Kidney epithelial cell (primary cell): ENCODE results near the gene KRTAP10-4. TPM values are rescaled to one million over a fixed set of nuclear protein-coding genes. Genes with fewer than 3 reads are reported as not detected.
"Not testable (repeated sequence)": the region's sequence is repeated elsewhere in the genome, so short reads cannot be mapped to it uniquely, and the experiment has no call there.

Experiments
- DNase-seq: peaks from one replicate; pipeline ENCODE4 v3.0.0-alpha.2; 2010; ENCODE audit warnings: low read depth
- H3K27me3 ChIP-seq: 2 replicates; pipeline ENCODE4 v1.6.0; 2011; ENCODE audit warnings: low read length; ENCODE audit not compliant: control insufficient read depth, insufficient read depth
- H3K36me3 ChIP-seq: 2 replicates; pipeline ENCODE4 v1.5.1; 2011; ENCODE audit warnings: low read length; ENCODE audit not compliant: control insufficient read depth, insufficient read depth
- H3K4me3 ChIP-seq: 2 replicates; pipeline ENCODE4 v1.5.1; 2011; ENCODE audit warnings: low read depth, mild to moderate bottlenecking, control low read depth, low read length
- total RNA-seq: library from RNA; depleted of rRNA; stranded (reverse); fragments of >200 nt; gene quantifications from 2 replicates; pipeline ENCODE4 v1.2.3, GENCODE V29; 2015
- TF ChIP-seq, protein P1 (sequence below): IDR thresholded peaks from 2 replicates; pipeline ENCODE4 v1.5.1; 2011; ENCODE audit warnings: mild to moderate bottlenecking, moderate library complexity, low read length, control low read depth, inconsistent platforms; ENCODE audit not compliant: insufficient read depth, poor library complexity, severe bottlenecking

The KRTAP10-4 gene
- total RNA-seq, 1 donor from 2014 or later: not detected

DNA sequence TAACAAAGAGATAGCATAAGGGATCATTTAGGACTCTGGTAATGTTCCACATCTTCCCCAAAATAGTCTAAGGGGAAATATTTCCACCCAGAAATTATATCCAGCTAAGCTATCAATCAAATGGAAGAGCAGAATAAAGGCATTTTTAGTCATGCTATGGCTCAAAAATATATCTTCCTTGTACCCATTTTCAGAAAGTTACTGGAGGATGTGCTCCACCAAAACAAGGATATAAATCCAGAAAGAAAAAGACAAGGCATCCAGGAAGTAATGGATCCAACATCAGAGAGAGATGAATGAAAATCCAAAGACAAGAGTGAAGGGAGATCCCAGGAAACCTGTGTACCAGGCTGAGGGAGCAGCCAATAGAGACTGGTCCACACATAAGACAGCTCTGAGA, 35.7 kb downstream of the KRTAP10-4 start:
- TF ChIP-seq, protein P1, sequence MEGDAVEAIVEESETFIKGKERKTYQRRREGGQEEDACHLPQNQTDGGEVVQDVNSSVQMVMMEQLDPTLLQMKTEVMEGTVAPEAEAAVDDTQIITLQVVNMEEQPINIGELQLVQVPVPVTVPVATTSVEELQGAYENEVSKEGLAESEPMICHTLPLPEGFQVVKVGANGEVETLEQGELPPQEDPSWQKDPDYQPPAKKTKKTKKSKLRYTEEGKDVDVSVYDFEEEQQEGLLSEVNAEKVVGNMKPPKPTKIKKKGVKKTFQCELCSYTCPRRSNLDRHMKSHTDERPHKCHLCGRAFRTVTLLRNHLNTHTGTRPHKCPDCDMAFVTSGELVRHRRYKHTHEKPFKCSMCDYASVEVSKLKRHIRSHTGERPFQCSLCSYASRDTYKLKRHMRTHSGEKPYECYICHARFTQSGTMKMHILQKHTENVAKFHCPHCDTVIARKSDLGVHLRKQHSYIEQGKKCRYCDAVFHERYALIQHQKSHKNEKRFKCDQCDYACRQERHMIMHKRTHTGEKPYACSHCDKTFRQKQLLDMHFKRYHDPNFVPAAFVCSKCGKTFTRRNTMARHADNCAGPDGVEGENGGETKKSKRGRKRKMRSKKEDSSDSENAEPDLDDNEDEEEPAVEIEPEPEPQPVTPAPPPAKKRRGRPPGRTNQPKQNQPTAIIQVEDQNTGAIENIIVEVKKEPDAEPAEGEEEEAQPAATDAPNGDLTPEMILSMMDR: no peak
- no peaks in the 10 kb centered on the region for H3K36me3 ChIP-seq
- no peak for DNase-seq
- H3K27me3 ChIP-seq: no peaks in the 10 kb centered on the region
- no peak overlapping the region for H3K4me3 ChIP-seq

DNA sequence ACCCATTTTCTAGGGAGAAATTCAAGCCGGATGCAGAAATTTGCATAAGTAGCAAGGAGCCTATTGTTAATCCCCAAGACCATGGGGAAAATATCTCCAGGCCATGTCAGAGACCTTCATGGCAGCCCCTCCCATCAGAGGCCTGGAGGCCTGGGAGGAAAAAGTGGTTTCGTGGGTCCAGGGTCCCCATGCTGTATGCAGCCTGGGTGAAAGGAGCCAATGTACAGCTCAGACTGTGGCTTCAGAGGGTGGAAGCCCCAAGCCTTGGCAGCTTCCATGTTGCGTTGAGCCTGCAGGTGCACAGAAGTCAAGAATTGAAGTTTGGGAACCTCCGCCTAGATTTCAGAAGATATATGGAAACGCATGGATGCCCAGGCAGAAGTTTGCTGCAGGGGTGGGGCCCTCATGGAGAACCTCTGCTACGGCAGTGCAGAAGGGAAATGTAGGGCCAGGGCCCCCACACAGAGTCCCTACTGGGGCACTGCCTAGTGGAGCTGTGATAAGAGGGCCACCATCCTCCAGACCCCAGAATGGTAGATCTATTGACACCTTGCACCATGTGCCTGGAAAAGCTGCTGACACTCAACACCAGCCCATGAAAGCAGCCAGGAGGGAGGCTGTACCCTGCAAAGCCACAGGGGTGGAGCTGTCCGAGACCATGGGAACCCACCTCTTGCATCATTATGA, 36.8 kb downstream of the KRTAP10-4 start:
- not testable (repeated sequence) for DNase-seq, H3K27me3 ChIP-seq, H3K4me3 ChIP-seq

DNA sequence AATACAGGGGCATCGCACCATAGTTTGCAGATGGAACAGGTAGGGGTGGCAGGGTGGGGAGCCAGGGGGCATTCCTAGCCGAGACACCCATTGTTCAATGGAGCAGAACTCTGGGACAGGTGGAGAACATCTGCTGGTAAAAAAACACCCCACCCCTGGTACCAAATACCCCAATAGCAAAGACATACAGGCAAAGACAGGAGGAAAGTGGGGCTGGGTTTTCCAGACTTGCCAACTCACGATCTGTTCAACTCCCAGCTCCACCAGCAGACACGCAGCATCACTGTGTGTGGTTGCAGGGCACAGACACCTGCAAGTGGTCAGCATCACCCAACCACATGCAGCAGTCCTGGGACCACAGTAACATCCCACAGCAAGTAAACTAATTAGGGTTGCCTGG, 38.0 kb downstream of the KRTAP10-4 start:
- TF ChIP-seq, protein P1: no peak
- H3K4me3 ChIP-seq: no peak overlapping the region

More for the DNA sequence above, 36.8 kb downstream of the KRTAP10-4 start:
- H3K36me3 ChIP-seq: not testable (repeated sequence)

DNA sequence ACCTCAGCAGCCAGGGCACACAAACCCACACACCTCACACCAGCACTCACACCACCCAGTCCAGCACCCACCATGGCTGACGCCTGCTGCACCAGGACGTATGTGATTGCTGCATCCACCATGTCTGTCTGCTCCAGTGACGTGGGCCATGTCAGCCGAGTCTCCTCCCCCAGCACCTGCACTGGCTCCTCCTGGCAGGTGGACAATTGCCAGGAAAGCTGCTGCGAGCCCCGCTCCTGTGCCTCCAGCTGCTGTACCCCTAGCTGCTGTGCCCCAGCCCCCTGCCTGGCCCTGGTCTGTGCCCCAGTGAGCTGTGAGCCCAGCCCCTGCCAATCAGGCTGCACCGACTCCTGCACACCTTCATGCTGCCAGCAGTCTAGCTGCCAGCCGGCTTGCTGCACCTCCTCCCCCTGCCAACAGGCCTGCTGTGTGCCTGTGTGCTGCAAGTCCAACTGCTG, 38.5 kb downstream of the KRTAP10-4 start, which contains the start of gene KRTAP10-8:
Gene KRTAP10-8, plus strand, starts transcription at position 51 of the 458 bp plus-strand sequence. Its CDS starts 22 bp downstream, at position 73.
- H3K36me3 ChIP-seq: no peaks in the 10 kb centered on the region
- H3K4me3 ChIP-seq: no peak within 1 kb of the TSS
- TF ChIP-seq, protein P1: no peak
- no peak for DNase-seq
- H3K27me3 ChIP-seq: peaks cover 6% of the 10 kb centered on the region

More for the DNA sequence above, 38.0 kb downstream of the KRTAP10-4 start:
- Histone ChIP-seq H3K36me3 (no peaks in the 10 kb centered on the region), H3K27me3 (peaks cover 6% of the 10 kb centered on the region)
- no peak for DNase-seq

DNA sequence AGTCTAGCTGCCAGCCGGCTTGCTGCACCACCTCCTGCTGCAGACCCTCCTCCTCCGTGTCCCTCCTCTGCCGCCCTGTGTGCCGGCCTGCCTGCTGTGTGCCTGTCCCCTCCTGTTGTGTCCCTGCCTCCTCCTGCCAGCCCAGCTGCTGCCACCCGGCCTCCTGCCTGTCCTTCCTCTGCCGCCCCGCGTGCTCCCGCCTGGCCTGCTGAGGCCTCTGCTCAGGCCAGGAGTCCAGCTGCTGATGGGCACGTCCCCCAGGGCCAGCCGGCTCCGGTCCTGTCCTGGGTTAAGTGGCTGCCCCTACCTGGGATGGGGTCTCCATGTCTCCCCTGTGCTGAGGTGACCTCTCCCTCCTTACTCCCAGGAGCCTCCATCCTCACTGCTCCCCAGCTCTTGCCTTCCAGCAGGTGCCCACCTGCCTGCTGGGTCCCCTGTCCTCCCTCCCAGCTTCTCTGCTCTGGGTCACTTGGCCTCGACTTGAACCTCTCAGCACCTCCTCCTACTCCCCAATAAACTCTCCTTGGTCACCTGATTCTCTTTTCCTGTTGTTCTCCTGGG, 39.2 kb downstream of the KRTAP10-4 start:
- TF ChIP-seq, protein P1: no peak
- no peak for DNase-seq
- Histone ChIP-seq H3K27me3 (peaks cover 6% of the 10 kb centered on the region), H3K36me3 (no peaks in the 10 kb centered on the region), H3K4me3 (no peak overlapping the region)

DNA sequence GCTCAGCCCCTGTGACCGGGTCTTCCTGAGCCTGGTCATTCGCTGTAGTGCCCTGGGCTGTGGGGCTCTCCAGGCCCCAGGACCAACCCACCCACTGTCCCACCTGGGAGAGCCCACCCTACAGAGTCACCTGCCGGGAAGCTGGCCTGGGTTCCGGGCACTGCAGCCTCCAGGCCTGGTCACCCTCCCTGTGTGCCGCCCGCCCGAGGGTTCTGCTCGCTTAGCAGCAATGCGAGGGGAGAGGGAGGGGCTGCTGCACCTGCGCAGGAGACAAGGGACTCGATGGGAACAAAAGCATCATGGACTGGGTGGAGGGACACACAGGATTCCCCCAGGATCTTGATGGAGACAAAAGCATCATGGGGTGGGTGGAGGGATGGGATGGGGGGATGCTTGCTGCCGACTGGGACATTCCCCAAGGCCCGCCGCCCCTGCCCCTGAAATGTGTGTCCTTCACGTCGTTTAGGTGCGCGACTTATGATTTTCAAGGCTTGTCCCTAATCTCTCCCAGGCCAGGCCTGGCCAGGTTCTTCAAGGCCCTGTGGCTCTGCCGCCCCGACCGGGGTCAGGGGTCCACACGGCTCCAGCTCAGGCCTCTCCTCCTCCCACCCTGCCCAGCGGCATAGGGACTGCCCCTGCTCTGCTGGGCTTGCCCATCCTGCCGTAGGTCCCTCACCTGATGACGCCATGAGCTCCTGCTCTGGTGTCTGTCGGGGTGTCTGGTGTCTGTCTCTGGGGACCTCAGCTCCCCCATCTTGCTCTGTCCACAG, 40.0 kb downstream of the KRTAP10-4 start:
- no peak for DNase-seq
- TF ChIP-seq, protein P1: no peak
- Histone ChIP-seq H3K36me3 (no peaks in the 10 kb centered on the region), H3K27me3 (peaks cover 6% of the 10 kb centered on the region), H3K4me3 (no peak overlapping the region)
